NCI-H748 (cell line): ENCODE measurements around the gene WNT7A.
"Not testable (repeated sequence)": the region's sequence is repeated elsewhere in the genome, so short reads cannot be mapped to it uniquely, and the experiment has no call there.

Experiments
- DNase-seq: peaks from one replicate; lab custom pipeline; 2025; ENCODE audit not compliant: unreplicated experiment; lab: John Stamatoyannopoulos, UW

The WNT7A gene

GRCh38 chr3:13879946-13880810, at the start of gene WNT7A:
Gene WNT7A, minus strand, starts transcription at chr3:13880071. Its CDS starts 255 bp downstream, at chr3:13879816.
- peak; percentile 52 for DNase-seq

DNA sequence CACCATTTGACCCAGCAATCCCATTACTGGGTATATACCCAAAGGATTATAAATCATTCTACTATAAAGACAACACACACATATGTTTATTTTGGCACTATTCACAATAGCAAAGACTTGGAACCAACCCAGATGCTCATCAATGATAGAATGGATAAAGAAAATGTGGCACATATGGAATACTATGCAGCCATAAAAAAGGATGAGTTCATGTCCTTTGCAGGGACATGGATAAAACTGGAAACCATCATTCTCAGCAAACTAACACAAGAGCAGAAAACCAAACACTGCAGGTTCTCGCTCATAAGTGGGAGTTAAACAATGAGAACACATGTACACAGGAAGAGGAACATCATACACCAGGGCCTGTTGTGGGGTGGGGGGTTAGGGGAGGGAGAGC, 48.9 kb upstream of the WNT7A start:
- not testable (repeated sequence) for DNase-seq

DNA sequence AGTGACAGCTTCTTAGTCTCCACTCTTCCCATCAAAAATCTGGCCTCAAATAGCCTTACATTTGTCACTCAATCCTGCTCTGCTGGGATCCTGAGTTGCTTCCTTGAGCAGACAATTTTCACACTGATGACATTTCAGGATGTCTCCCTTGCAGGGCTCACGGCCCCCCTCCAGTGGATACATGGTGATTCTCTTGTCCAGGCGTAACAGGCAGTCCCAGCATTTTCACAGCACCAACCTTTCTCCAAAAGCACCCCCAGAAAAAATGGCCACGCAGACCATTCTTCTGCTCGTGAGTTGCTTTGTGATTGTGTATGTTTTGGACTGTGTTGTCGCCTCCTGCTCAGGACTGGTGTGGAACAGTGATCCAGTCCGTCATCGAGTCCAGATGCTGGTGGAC, 47.4 kb upstream of the WNT7A start:
- DNase-seq: peak; percentile 2

- DNase-seq: no peak
Observed at GRCh38 chr3:13916375-13916774, 36.5 kb upstream of the WNT7A start.

DNA sequence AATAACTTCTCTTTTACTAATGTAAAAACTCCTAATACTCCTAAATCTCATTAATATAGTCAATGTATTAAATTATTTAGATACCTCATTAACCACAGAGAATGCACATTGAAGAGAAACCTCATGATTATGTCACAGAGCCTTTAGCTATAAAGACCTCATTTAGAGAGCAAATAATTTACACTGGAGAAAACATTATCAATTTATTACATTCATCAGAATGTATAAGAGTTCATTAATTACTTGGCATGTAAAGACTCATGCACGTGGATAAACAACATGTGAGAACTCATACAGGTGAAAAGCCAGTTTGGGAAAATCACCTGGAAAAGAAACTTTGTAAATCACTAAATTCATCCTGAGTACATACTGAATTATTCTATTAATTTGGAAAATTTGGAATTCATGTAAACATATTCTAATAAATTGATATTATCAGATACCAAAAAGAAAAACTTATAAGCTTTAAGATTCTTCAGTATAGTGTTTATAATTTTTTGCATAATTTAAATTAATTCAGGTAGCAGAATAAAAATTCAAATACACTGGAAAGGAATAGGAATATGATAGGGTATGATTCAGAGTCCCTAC, 22.9 kb upstream of the WNT7A start:
- no peak for DNase-seq

- no peak for DNase-seq
Observed at GRCh38 chr3:13901935-13902584, 22.2 kb upstream of the WNT7A start.

DNA sequence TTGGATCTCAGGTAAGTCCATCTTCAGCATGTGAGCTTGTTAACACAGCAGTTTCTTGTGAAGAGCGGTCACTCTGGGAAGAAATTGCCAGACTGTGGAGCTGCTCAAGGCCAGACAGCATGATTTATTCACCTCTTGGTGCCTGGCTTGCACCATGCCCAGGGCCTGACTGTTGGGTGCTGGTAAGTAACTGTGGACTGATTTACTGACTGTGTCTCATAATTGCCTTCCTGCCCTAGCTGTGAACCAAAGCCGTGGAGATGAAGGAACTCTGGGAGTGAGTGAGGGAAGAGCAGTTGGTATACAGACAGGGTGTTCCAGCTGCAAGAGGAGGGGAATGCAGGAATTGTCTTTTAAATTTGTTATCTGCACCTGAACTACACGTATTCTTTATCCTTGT, 18.5 kb upstream of the WNT7A start:
- DNase-seq: no peak

DNA sequence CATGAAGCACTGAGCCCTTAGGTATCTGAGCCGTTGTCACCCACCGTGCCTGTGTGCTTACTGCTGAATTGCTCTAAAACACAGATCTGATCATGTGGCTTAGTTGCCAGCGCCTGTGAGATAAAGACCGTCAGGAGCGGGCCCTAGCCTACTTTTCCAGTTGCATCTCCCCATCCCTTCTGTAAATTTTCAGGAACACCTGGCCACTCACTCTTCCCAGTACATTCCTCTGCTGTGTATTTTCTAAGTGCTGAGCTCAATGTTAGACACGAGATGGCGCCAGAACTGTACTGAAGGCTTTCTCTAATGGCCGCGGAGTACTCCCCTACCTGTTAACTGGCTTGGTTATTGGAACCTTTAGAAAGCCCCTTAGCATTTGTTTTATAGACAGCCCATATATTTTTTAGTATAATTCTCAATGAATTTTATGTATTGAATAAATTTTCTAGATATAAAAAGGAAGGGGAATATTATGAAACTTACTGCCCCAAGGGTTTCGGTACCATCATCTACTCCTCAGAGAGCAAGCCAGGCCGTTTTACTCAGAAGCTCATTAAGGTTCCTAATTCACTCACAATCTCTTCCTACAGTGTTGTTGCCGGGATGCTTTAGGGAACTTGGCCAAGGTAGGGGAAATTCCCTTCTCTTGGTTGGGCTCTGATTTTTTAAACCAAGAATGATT, 16.7 kb upstream of the WNT7A start:
- DNase-seq: peak; percentile 75

DNA sequence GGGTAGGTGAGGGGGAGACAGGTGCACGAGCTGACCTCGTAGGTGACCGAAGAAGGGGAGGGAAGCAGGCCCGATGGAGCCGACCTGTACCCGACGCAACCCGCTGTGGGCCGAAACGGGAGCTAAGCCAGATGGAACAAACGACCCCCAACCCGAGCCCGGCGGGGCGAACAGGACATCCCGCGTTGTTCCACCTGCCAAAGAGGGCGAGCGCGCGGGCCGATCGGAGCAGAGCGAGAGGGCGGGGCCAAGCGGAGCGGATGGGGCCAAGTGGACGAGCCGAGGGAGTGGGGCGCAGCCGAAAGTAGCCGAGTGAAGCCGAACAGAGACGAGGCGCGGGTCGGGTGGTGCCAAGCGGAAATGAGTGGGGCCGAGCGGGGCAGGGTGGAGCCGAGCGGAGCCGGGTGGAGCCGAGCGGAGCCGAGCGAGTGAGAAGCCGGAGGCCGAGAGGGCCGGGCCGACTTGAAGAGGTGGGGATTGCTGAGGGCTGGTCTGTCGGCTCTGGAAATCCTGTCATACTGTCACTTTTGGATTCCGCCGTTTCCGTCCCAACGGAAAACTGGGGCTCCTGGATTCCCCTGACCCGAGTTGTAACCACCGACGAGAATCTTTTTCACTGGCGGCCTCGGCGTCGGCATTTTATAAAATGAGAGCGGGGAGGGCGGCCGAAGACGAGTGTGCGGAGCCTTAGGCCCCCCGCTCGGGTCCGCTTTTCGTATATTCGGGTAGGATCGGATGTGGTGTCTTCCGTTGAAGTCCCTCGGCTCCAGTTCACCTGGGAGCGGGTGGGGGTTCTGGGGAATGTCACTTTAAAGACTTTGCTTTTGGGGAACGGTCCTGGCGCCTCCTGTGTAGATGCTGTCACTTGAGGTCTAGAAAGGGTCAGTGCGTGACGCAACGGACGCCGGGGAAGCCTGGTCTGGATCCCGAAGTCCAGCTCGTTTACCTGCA, 15.6 kb upstream of the WNT7A start:
- peak; percentile 83 for DNase-seq

- DNase-seq: no peak
Observed at GRCh38 chr3:13894807-13895154, 14.9 kb upstream of the WNT7A start.

- no peak for DNase-seq
Observed at GRCh38 chr3:13894096-13894806, 14.4 kb upstream of the WNT7A start.

- DNase-seq: no peak
Observed at GRCh38 chr3:13892304-13892703, 12.4 kb upstream of the WNT7A start.

GRCh38 chr3:13891492-13892073, 11.7 kb upstream of the WNT7A start:
- no peak for DNase-seq

GRCh38 chr3:13891017-13891392, 11.1 kb upstream of the WNT7A start:
- DNase-seq: no peak

GRCh38 chr3:13890377-13891016, 10.6 kb upstream of the WNT7A start:
- peak; percentile 33 for DNase-seq

- no peak for DNase-seq
Observed at GRCh38 chr3:13888576-13888975, 8.7 kb upstream of the WNT7A start.

- DNase-seq: no peak
Observed at GRCh38 chr3:13887495-13888300, 7.8 kb upstream of the WNT7A start.

DNA sequence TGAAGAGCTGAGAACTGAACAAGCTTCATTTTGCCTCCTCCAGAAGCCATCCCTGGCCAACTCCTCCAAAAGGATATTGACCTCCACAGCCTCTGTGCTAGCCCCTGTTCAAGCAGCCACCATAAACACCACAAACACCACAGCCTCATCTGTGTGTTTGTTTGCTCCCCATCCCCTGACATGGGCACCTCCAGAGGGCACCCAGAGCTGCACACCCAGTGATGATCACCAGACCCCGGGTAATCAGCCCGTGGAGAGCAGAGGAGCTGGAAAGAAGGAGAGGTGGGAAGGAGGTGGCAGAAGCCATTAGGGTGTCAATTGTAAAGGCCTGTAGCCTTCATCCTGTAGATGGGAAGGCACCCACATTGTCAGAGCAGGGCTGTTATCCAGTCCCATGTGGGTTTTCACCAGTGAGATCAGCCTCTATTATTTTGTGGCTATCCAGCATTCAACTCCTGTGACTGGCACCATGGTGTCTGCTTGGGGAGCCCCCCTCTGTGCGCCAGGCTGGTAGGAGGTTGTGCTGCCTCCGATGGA, 6.8 kb upstream of the WNT7A start:
- no peak for DNase-seq
